SH-SY5Y (cell line): Measurements from ENCODE around the gene PAFAH1B2.

ENCODE experiments used
- GATA2 ChIP-seq: IDR thresholded peaks from 2 replicates; pipeline ENCODE4 v1.6.1; 2011; ENCODE audit warnings: mild to moderate bottlenecking, low read depth, low read length
- GATA3 ChIP-seq: IDR thresholded peaks from 2 replicates; pipeline ENCODE4 v1.6.1; 2011; ENCODE audit warnings: low read depth, mild to moderate bottlenecking, low read length, moderate library complexity

DNA sequence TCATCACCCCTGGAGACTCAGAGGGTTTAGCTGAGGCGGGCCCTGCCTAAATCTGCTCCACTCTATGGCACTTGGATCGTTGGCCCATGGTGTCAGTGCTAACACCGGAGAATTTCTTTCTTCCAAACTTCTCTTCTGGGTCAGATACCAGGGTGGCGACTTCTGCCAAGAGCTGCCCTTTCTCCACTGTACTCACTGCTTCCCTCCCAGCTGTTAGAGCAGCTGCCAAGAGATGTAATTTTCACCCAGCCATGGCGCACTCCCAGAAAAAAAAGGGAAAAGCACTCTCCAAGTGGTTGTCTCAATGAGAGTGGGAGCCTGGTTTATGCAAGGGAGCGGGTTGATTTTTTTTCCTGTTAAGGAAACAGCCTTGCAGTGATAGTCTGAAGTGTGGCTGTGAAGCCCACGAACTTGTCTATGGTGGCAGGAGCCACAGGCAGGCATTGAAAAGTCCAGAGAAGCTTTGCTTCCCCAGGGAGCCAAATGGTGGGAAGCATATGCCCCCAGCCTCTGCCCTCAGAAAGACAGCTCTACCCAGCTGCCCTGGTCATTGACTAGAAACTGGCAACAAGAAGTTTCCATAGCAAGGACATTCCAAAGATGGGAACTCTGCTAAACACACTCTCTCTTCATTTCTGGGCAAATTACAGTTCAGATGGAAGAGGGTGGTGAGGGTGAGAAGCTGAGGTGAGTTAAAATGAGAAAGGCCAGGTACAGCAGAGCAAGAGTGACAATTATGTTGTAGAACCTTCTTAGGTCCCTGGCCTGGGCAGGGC lies 77.1 kb downstream of the PAFAH1B2 start:
- TF ChIP-seq GATA3 (no peak), GATA2 (no peak)
